ENCODE data around the gene PDZD4. TPM values are rescaled to one million over a fixed set of nuclear protein-coding genes. Genes with fewer than 3 reads are reported as not detected.
A peak's percentile ranks its signal among the peaks of the same experiment; 100 is the strongest.

The PDZD4 gene
- total RNA-seq, 4 donors from 2014 or later = 20.0 to 48.4 (median 36.9) TPM

- peak overlapping the region; percentile 68 to 75 (median 74) for H3K27ac ChIP-seq (replicated peaks in 1 of 4)
- peaks cover 0 to 5% (median 0%) of the 10 kb centered on the region in 4 donors for H3K27me3 ChIP-seq
- TF ChIP-seq EP300 (IDR thresholded peaks at IDR 0.05) (no peak), POLR2A (IDR thresholded peaks at IDR 0.05; ENCODE audit: low read depth) (no peak), CTCF (IDR thresholded peaks at IDR 0.05) (no peak), POLR2AphosphoS5 (IDR thresholded peaks at IDR 0.05) (no peak)
- DNase-seq (ENCODE audit: extremely low spot score) = no peak
- no CpG with 5 or more reads among the region's 27 CpGs for WGBS
- H3K36me3 ChIP-seq = no peaks in the 10 kb centered on the region
- no peaks in the 10 kb centered on the region for H3K9me3 ChIP-seq
- H3K4me1 ChIP-seq = peaks cover 10 to 33% (median 25%) of the 10 kb centered on the region in 4 donors
- intact Hi-C loops (cut with DNase I) = no loop called here
- peak overlapping the region; percentile 55 to 67 (median 60) for H3K4me3 ChIP-seq
Observed at GRCh38 chrX:153829549-153829798, 870 bp downstream of the PDZD4 start.

- peak overlapping the region; percentile 68 to 75 (median 74) for H3K27ac ChIP-seq (replicated peaks in 1 of 4)
- intact Hi-C loops (cut with DNase I) = no loop called here
Observed at GRCh38 chrX:153828723-153829548, 1.4 kb downstream of the PDZD4 start.

GRCh38 chrX:153828308-153828707, 2.0 kb downstream of the PDZD4 start:
- peak overlapping the region; percentile 55 to 67 (median 60) for H3K4me3 ChIP-seq
- WGBS = 19% methylated on average over 7 of the region's 17 CpGs
- no peaks in the 10 kb centered on the region for H3K9me3 ChIP-seq
- peak overlapping the region; percentile 68 to 75 (median 74) for H3K27ac ChIP-seq (replicated peaks in 1 of 4)
- DNase-seq (ENCODE audit: extremely low spot score) = no peak
- H3K36me3 ChIP-seq = no peaks in the 10 kb centered on the region
- peaks cover 0 to 5% (median 0%) of the 10 kb centered on the region in 4 donors for H3K27me3 ChIP-seq
- intact Hi-C loops (cut with DNase I) = no loop called here
- H3K4me1 ChIP-seq = peaks cover 10 to 33% (median 25%) of the 10 kb centered on the region in 4 donors
- no peak for TF ChIP-seq POLR2AphosphoS5 (IDR thresholded peaks at IDR 0.05)
- TF ChIP-seq EP300 (IDR thresholded peaks at IDR 0.05) = no peak
- TF ChIP-seq CTCF (IDR thresholded peaks at IDR 0.05) = no peak
- TF ChIP-seq POLR2A (IDR thresholded peaks at IDR 0.05; ENCODE audit: low read depth) = no peak

More at GRCh38 chrX:153828723-153829548, 1.4 kb downstream of the PDZD4 start:
- peaks cover 10 to 33% (median 25%) of the 10 kb centered on the region in 4 donors for H3K4me1 ChIP-seq
- no peaks in the 10 kb centered on the region for H3K36me3 ChIP-seq
- no peak for DNase-seq (ENCODE audit: extremely low spot score)
- TF ChIP-seq POLR2AphosphoS5 (IDR thresholded peaks at IDR 0.05) (no peak), EP300 (IDR thresholded peaks at IDR 0.05) (no peak), CTCF (IDR thresholded peaks at IDR 0.05) (no peak), POLR2A (IDR thresholded peaks at IDR 0.05; ENCODE audit: low read depth) (no peak)
- H3K4me3 ChIP-seq = peak overlapping the region; percentile 55 to 67 (median 60)
- WGBS = 24% methylated on average over 23 of the region's 50 CpGs
- H3K27me3 ChIP-seq = peaks cover 0 to 5% (median 0%) of the 10 kb centered on the region in 4 donors
- no peaks in the 10 kb centered on the region for H3K9me3 ChIP-seq

GRCh38 chrX:153827903-153828302, 2.4 kb downstream of the PDZD4 start:
- no peak for DNase-seq (ENCODE audit: extremely low spot score)
- Histone ChIP-seq H3K9me3 (no peaks in the 10 kb centered on the region), H3K36me3 (no peaks in the 10 kb centered on the region), H3K4me3 (peak overlapping the region in 2 of 4 donors; percentile 59 to 67), H3K27me3 (peaks cover 0 to 5% (median 0%) of the 10 kb centered on the region in 4 donors), H3K4me1 (peaks cover 10 to 33% (median 25%) of the 10 kb centered on the region in 4 donors), H3K27ac (replicated peaks in 1 of 4) (peak overlapping the region; percentile 68 to 75 (median 74))
- no peak for TF ChIP-seq POLR2AphosphoS5 (IDR thresholded peaks at IDR 0.05)
- TF ChIP-seq EP300 (IDR thresholded peaks at IDR 0.05) = no peak
- TF ChIP-seq CTCF (IDR thresholded peaks at IDR 0.05) = no peak
- no peak for TF ChIP-seq POLR2A (IDR thresholded peaks at IDR 0.05; ENCODE audit: low read depth)
- WGBS = 59% methylated on average over 8 of the region's 9 CpGs
- intact Hi-C loops (cut with DNase I) = no loop called here
